ES-I3 (cell line): Measurements from ENCODE around the gene GTF3C1.

ENCODE experiments used
- H3K36me3 ChIP-seq: 2 replicates; pipeline ENCODE4 v1.6.1; 2013; ENCODE audit warnings: mild to moderate bottlenecking, low read length, control low read depth, moderate library complexity; ENCODE audit not compliant: insufficient read depth
- H3K4me1 ChIP-seq: 2 replicates; pipeline ENCODE4 v1.6.1; 2013; ENCODE audit warnings: mild to moderate bottlenecking, control low read depth, low read length; ENCODE audit not compliant: insufficient read depth
- H3K9ac ChIP-seq: 2 replicates; pipeline ENCODE4 v1.6.1; 2013; ENCODE audit warnings: low read depth, mild to moderate bottlenecking, low read length, moderate library complexity
- H3K9me3 ChIP-seq: 2 replicates; pipeline ENCODE4 v1.6.1; 2013; ENCODE audit warnings: mild to moderate bottlenecking, low read length, moderate library complexity; ENCODE audit not compliant: control insufficient read depth, insufficient read depth

Gene GTF3C1

DNA sequence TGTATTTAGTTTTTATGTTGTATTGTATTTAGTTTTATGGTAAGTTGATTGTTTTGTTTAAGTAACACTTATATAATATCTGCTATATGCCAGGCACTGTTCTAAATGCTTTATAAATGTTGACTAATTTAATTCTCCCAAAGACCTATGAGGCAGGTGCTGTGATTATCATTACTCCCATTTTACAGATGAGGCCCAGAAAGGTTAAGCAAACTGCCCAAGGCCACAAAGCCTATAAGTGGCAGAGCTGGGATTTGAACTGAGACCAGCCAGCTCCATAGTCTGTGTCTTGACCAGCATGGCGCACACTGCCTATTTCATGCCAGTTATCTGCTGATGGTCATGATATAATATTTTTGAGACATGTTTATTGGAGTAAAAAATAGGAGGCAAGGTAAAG is 123.8 kb downstream of the GTF3C1 start:
- no peak overlapping the region for H3K9ac ChIP-seq
- no peaks in the 10 kb centered on the region for H3K4me1 ChIP-seq
- peaks cover 4% of the 10 kb centered on the region; the same call in 1 of the 2 replicates for H3K9me3 ChIP-seq
- H3K36me3 ChIP-seq: no peaks in the 10 kb centered on the region

DNA sequence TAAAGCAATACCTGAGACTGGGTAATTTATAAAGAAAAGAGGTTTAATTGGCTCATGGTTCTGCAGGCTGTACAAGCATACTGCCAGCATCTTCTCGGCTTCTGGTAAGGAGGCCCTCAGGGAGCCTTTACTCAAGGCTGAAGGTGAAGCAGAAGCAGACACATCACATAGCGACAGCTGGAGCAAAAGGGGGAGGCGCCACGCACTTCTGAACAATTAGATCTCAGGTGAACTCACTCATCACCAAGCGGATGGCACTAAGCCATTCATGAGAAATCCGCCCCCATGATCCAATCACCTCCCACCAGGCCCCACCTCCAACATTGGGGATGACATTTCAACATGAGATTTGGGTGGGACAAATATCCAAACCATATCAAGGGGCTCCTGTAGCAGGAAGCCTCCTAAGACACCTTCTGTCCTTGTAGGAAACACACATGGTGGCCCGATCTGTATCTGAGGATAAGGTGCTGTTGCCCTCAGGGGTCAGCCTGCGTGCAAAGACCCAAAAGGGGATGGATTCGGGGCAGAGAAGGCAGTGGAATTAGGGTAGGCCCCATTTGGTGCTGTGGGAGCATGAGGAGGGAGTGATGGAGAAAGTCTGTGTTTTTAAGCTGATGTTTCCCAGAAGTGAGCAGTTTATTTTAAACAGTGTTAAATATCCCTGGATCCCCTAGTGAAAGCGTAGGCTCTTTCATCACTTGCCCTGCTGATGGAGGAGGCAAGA is 124.8 kb downstream of the GTF3C1 start:
- Histone ChIP-seq H3K4me1 (no peaks in the 10 kb centered on the region), H3K9me3 (peaks cover 5% of the 10 kb centered on the region; the same call in 1 of the 2 replicates), H3K36me3 (no peaks in the 10 kb centered on the region), H3K9ac (no peak overlapping the region)

DNA sequence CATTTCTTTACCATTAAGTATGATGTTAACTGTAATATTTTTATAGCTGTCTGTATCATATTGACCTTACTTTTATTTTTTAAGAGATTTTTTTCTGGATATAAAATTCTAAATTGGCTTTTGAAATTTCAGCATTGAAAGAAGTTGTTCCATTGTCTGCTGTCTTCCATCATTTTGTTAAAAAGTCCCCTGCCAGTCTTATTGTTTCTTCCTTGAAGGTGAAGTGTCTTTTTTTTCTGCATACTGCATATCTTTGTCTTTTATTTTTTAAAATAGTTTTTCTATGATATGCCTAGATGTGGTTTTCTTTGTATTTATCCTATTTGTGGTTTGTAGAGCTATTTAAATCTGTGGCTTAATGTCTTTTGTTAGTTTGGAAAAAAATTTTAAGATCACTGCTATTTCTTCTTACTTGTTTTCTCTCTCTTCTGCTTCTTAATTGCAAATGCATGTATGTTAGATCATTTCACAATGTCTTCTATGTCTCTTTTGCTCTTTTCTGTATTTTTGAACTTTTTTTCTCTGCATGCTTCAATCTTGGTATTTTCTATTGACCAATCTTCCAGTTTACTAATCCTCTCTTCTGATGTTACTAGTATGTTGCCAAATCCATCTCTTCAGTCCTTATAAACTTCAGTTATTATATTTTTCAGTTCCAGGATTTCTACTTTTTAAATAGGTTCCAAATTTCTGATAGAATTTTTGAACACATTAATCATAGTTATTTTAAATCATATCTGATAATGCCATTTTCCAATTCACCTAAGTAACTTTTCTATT is 127.6 kb downstream of the GTF3C1 start:
- peaks cover 5% of the 10 kb centered on the region; the same call in 1 of the 2 replicates for H3K9me3 ChIP-seq
- no peaks in the 10 kb centered on the region for H3K36me3 ChIP-seq
- no peak overlapping the region for H3K9ac ChIP-seq
- no peaks in the 10 kb centered on the region for H3K4me1 ChIP-seq

DNA sequence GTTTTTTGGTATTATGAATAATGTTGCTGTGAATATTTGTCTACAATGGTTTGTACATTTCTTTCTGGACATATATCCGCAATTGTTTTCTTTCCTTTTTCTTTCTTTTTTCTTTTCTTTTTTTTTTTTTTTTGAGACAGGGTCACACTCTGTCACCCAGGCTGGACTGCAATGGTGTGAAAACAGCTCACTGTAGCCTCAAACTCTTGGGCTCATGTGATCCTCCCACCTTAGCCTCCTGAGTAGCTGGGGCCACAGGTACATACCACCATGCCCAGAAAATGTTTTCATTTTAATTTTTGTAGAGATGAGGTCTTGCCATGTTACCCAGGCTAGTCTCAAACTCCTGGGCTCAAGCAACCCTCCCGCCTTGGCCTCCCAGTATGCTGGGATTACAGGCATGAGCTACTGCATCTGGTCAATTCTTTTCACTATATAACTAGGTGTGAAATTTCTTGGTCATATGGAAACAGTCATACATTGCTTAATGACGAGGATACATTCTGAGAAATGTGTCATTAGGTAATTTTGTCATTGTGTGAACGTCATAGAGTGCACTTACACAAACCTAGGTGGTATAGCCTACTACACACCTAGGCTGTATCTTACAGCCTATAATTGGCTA is 132.6 kb downstream of the GTF3C1 start:
- H3K9ac ChIP-seq: no peak overlapping the region
- H3K36me3 ChIP-seq: no peaks in the 10 kb centered on the region
- no peaks in the 10 kb centered on the region for H3K4me1 ChIP-seq
- H3K9me3 ChIP-seq: peaks cover 5% of the 10 kb centered on the region; the same call in 1 of the 2 replicates

DNA sequence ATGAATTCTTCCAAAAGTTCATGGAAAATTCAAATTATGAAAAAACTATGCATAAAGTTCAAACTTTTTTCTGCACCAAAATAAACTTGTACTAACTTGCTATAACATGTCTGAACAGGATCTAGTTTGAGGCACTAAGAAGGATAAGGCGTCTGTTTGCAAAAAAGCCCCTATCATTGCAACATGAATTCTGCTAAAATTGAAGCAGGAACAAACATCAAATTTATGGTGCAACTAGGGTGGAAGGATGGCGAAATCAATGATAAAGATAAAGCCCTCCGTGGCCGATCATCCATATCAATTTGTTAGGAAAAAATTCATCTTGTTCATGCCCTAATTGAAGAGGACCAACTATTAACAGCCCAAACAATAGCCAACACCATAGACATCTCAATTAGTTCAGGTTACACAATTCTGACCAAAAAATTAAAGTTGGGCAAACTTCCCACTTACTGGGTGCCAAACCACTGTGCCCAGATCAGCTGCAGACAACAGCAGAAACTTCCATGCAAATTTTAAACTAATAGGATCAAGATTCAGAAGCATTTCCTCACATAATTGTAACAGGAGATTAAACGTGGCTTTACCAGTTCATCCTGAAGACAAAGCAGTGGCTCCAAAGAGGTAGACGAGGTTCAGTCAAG is 134.8 kb downstream of the GTF3C1 start:
- H3K9ac ChIP-seq: no peak overlapping the region
- no peaks in the 10 kb centered on the region for H3K9me3 ChIP-seq
- no peaks in the 10 kb centered on the region for H3K36me3 ChIP-seq
- H3K4me1 ChIP-seq: no peaks in the 10 kb centered on the region

DNA sequence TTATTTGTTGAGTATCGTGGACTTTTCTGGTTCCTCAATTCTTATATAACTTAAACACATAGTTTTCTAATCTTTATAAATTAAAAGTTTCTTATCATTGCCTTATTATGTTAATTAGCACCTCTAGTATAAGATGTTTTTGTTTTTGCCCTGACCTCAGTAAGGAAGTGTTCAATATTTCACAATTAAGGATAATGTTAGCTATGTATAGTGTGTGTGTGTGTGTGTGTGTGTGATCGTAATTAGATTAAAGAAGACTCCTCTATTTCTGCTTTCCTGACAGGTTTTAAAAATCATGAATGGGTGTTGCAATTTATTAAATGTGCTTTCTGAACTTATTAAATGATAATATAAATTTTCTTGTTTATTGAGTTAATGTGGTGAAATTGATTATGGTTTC is 135.8 kb downstream of the GTF3C1 start:
- no peaks in the 10 kb centered on the region for H3K36me3 ChIP-seq
- no peak overlapping the region for H3K9ac ChIP-seq
- H3K9me3 ChIP-seq: no peaks in the 10 kb centered on the region
- H3K4me1 ChIP-seq: no peaks in the 10 kb centered on the region

DNA sequence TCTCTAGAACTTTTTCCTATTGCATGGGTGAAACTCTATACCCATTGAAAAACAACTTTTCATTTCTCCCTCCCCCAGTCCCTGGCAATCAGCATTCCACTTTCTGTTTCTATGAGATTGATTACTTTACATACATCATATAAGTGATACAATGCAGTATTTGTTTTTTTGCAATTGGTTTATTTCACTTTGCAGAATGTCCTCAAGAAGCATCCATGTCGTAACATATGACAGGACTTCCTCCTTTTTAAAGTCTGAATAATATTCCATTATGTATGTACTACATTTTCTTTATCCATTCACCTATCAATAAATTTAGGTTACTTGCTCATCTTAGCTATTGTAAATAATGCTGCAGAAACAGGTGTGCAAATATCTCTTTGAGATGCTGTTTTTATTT is 139.0 kb downstream of the GTF3C1 start:
- Histone ChIP-seq H3K36me3 (no peaks in the 10 kb centered on the region), H3K9ac (no peak overlapping the region), H3K4me1 (peaks cover 10% of the 10 kb centered on the region; the same call in 1 of the 2 replicates), H3K9me3 (no peaks in the 10 kb centered on the region)
